ENCODE measurements around the gene HSDL2. TPM values are rescaled to one million over a fixed set of nuclear protein-coding genes. Genes with fewer than 3 reads are reported as not detected.

HSDL2 gene
- total RNA-seq, 1 experiment from 2014 or later: 32.1 TPM

DNA sequence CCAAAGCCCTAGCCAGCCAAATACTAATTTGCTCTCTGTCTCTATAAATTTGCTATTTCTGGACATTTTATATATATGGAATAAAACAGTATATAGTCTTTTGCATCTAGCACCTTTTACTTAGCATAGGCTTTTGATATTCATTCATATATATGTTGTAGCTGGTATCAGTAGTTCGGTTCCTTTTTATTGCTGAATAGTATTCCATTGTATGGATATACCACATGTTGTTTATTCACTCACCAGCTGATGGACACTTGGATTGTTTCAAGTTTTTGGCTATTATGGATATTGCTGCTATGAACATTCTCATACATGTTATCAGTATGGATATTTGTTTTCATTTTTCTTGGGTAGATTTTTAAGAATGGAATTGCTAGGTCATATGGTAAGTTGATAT lies 82.9 kb downstream of the HSDL2 start:
- peaks cover 49% of the 10 kb centered on the region for H3K36me3 ChIP-seq
- no peak for DNase-seq

DNA sequence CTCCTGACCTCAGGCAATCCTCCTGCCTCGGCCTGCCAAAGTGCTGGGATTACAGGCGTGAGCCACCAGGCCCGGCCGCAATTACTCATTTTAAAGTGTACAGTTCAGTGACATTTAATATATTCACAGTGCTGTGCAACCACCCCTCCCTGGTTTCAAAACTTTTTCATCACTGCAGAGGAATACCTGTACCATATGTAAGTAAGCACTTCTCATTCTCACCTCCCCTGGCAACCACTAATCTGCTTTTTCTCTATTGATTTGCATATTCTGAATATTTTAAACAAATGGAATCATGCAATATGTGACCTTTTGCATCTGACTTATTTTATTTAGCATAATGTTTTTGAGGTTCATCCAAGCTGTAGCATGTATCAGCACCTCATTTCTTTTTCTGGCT lies 85.4 kb downstream of the HSDL2 start:
- DNase-seq: no peak
- no peaks in the 10 kb centered on the region for H3K9me3 ChIP-seq
- peaks cover 38% of the 10 kb centered on the region for H3K36me3 ChIP-seq
- no peak overlapping the region for H3K4me3 ChIP-seq
- no peaks in the 10 kb centered on the region for H3K27me3 ChIP-seq

More for the DNA sequence above, 82.9 kb downstream of the HSDL2 start:
- H3K4me3 ChIP-seq: no peak overlapping the region
- no peaks in the 10 kb centered on the region for H3K27me3 ChIP-seq
- H3K9me3 ChIP-seq: no peaks in the 10 kb centered on the region

DNA sequence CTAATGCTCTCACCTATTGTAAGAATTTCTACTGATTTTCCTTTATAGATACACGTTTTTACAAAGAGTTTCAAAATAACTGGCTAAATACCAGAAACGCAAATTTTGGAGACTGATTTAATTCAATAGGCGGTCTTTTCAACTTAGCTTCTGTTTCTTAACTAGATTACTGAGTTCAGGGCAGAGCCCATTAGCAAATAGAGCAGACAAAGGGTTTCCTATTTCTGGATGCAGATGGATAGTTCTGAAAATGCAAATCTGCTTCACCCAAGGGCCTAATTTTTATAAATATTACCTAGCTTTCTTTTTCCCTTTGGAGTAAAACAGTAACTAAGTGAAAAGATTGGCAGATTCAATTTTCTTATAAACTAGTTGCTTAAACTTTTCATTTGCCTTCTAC lies 93.1 kb downstream of the HSDL2 start:
- peaks cover 5% of the 10 kb centered on the region; the same call in 1 of the 2 replicates for H3K9me3 ChIP-seq

DNA sequence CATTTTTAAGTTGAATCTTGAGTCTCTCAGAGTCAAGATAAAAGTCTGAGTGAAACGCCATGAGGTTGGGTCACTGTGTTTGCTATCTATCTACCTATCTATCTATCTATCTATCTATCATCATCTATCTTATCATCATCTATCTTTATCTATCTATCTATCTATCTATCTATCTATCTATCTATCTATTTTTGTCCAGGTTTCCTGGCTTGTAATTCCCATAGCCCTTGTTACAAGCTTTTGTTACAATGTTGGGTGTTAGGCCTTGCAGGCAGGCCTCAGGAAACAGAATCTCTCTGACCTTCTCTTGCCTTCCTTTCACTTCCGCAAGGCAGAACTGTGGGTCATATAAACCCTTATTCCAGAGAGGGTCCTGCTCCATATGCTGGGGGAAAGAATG lies 94.1 kb downstream of the HSDL2 start:
- Histone ChIP-seq H3K27me3 (no peaks in the 10 kb centered on the region), H3K9me3 (peaks cover 6% of the 10 kb centered on the region), H3K4me3 (no peak overlapping the region), H3K36me3 (peaks cover 29% of the 10 kb centered on the region)
- DNase-seq: no peak

More for the DNA sequence above, 93.1 kb downstream of the HSDL2 start:
- peaks cover 32% of the 10 kb centered on the region for H3K36me3 ChIP-seq
- H3K4me3 ChIP-seq: no peak overlapping the region
- no peak for DNase-seq
- no peaks in the 10 kb centered on the region for H3K27me3 ChIP-seq

DNA sequence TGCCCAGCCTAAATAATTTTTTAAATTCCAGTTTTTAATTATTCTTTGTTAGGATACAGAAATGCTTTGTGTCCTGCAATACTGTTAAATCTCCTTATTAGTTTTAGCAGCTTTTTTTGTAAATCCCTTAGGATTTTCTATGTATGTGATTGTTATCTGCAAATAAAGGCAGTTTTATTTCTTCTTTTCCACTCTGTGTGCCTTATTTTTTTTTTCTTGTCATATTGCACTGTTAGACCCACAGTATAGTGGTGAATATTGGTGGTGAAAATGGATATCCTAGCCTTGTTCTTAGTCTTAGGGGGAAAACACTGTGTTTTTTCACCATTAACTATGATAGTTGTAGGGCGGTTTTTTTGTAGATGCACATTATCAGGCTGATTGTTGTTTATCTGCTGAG lies 95.4 kb downstream of the HSDL2 start:
- no peaks in the 10 kb centered on the region for H3K27me3 ChIP-seq
- DNase-seq: no peak
- no peak overlapping the region for H3K4me3 ChIP-seq
- H3K9me3 ChIP-seq: peaks cover 6% of the 10 kb centered on the region
- H3K36me3 ChIP-seq: peaks cover 31% of the 10 kb centered on the region

DNA sequence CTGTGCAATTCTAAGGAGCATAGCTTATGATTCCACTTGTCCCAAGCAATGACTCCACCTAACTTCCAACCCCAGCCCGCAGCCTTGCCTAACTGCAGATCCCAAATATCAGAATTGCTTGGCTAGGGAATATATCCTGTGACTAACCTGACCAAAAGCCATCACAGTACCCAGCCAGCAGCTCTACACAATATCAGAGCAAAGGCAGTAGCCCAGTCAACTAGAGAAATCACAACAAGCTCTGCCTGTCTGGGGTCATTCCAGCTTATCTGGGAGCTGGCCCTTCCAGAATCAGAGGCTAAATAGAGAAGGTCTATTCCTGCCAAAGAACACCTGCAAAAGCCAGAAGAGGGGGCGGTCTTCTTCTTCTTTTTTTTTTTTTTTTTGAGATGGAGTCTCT lies 97.4 kb downstream of the HSDL2 start:
- H3K9me3 ChIP-seq: peaks cover 6% of the 10 kb centered on the region
- H3K36me3 ChIP-seq: peaks cover 18% of the 10 kb centered on the region
- H3K27me3 ChIP-seq: no peaks in the 10 kb centered on the region
- DNase-seq: no peak
- no peak overlapping the region for H3K4me3 ChIP-seq

DNA sequence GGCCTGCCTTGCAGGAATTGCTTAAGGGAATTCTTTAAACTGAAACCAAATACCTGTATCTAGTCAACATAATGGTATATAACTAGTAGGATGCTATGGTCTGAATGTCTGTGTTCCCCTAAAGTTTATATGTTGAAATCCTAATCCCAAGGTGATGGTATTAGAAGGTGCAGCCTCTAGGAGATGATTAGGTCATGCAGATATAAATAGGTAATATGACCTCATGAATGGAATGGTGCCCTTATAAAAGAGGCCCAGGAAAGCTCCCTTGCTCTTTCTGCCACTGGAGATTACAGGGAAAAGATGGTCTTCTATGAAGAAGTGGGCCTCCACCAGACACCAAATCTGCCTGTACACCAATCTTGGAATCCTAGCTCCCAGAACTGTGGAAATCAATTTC lies 99.3 kb downstream of the HSDL2 start:
- Histone ChIP-seq H3K4me3 (no peak overlapping the region), H3K27me3 (no peaks in the 10 kb centered on the region), H3K9me3 (peaks cover 6% of the 10 kb centered on the region), H3K36me3 (peaks cover 12% of the 10 kb centered on the region)
- DNase-seq: no peak

DNA sequence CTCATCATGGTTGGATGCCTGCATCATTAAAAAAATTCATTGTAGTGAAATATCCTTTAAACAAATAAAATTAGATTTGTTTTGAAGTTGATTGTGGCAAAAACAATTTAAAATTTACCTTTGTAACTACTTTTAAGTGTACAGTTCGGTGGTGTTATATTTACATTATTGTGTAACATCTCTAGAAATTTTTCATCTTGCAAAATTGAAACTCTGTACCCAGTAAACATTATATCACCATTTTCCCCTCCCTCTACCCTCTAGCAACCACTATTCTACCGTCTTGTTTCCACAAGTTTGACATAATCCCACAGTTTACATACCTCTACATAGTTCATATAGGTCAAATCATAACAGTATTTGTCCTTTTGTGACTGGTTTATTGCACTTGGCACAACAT lies 104.7 kb downstream of the HSDL2 start:
- Histone ChIP-seq H3K36me3 (no peaks in the 10 kb centered on the region), H3K27me3 (no peaks in the 10 kb centered on the region), H3K4me3 (no peak overlapping the region), H3K9me3 (no peaks in the 10 kb centered on the region)
- DNase-seq: no peak

DNA sequence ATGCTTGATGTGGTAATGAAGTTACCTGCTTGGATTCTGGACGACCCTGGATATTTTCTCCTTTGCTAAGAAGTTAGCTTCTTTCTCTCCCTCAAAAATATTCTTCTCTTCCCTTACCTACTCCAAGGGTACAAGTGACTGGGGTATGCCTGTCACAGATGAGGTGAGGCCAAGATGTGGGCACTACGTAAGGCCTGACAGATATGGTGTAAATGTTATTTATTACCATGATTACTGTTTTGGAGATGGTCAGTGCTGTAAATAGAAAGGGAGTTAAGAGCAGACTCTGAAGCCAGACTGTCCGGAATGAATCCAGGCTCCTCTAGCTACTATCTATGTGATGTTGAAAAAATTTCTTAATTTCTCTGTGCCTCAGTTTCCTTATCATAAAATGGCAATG lies 105.7 kb downstream of the HSDL2 start:
- no peak overlapping the region; the same call in 1 of the 2 replicates for H3K4me3 ChIP-seq
- DNase-seq: no peak
- no peaks in the 10 kb centered on the region for H3K36me3 ChIP-seq
- no peaks in the 10 kb centered on the region for H3K9me3 ChIP-seq
- no peaks in the 10 kb centered on the region for H3K27me3 ChIP-seq

DNA sequence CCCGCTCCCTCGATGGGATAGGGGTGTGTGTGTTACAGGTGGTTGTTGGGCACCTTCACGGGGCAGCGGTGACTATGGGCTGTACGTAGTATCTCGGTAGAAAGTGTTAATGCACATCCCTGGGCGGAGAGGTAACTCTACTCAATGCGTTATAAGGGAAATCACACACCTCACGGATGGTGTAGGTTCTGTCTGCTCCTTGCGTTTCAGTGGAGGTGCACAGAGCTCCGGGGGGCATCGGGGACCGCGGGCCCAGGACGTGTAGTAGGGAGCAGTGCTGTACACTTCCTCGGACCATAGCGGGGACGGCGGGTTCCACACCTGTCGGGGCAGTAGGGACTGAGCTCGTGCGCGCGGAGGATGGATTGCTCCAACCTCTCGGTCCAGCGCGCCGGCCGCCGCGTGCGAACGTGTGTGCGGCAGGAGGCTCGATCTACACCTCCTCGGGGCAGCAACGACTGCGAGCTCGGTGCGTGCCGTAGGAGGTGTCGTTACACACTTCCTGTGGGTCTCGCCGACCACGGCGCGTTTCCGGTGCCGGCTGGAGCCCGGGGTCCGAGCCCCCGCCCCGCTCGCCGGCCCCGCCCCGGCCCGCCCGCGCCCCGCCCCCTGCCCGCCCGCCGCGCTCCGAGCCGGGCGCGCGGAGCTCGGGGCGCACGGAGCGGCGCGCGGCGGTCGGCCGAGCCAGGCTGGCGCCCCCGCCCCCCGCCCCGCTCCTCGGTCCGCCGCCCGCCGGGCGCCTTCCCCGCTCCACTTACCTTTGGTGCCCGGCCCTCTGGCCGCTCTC lies 106.5 kb downstream of the HSDL2 start, which contains the start of gene KIAA1958:
Gene KIAA1958, plus strand, starts transcription at position 607 of the 787 bp plus-strand sequence. CDS start 87,254 bp downstream, outside the sequence.
- Histone ChIP-seq H3K27me3 (no peaks in the 10 kb centered on the region), H3K36me3 (no peaks in the 10 kb centered on the region), H3K9me3 (no peaks in the 10 kb centered on the region), H3K4me3 (peak within 1 kb of the TSS; percentile 70)
- peak; percentile 92 for DNase-seq

DNA sequence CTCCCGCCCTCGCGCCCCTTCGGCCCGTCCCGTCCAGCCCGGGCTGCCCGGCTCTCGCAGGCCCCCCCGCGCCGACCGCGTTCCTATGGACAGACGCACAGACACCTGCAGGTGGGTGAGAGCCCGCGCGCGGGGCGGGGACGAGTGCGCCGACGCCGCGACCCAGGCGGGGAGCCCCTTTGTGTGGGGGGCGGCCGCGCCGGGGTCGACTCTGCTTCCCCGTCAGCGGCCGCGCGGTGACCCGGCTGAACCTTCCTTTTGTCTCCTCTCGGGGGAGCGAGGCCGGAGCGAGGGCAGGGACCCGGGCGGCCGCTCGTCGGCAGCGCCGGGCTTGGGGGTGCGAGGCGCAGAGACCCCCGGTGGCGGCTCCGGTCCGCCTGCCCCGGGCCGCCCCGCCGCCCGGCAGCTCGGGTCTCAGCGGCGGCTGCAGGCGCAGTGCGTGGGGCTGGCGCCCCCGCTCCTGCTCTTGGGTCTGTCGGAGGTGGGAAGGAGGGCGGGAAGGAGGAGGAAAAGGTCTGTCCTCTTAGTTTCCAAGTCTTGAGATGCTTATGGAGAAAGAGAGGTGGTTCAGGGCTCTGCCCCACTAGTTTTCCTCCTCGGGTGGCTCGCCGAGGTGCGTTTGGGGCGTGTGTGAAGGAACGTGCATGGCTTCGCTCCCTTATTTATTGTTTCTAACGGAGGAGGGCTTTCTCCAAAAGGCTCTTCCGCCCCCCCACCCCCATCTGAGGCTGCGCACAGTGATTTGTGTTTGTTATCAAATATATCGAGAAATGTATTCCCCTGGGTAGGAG lies 107.3 kb downstream of the HSDL2 start:
- Histone ChIP-seq H3K36me3 (no peaks in the 10 kb centered on the region), H3K4me3 (peak overlapping the region; percentile 70), H3K9me3 (no peaks in the 10 kb centered on the region), H3K27me3 (no peaks in the 10 kb centered on the region)
- DNase-seq: peak; percentile 66

DNA sequence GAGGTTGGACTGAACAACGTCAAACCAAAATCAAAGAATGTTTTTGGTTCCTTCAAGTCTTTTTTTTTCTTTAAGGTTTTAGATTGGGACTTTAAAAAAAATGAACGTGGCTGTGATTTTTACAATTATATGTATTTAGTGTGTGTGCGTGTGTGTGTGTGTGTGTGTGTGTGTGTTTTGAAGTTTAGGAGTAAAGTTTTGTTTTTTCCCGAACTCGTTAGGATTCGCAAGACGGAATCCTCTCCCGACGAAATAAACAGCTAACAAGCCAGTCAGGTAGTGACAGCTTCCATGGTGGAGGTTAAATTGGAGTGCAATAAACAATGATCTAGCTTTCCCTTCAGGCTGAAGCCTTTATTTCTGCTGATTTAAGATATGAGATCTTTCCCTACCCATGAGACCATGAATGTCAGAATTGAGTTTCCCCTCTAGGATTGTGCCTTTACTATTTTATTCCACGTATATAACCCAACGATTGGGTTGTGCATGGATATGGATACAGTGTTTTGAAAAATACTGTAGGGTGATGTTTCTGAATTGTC lies 108.0 kb downstream of the HSDL2 start:
- H3K27me3 ChIP-seq: no peaks in the 10 kb centered on the region
- no peaks in the 10 kb centered on the region for H3K36me3 ChIP-seq
- no peak for DNase-seq
- peak overlapping the region; percentile 70 for H3K4me3 ChIP-seq
- H3K9me3 ChIP-seq: no peaks in the 10 kb centered on the region

DNA sequence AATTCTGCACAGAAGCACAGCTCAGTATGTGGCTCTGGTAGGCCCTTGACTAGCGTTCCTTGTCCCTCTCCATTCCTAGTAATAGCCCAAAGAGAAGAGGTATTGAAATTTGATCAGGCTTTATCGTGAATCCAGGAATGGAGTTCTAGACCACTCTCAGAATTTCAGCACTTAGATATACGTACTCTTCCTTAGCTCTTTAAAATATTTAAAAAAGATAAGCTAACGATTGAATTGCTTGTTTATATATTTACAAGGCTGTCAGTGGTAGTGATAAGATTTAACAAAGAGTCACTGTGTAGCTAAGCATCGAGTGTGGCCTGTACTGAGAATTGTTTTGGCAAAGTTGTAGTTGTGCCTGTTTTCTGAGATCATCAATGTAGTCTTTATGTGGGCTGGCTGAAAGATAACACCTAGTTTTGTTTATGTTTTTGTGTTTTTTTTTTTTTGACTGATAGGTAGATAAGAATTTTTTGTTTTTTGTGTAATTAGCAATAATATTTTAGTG lies 109.2 kb downstream of the HSDL2 start:
- DNase-seq: no peak
- Histone ChIP-seq H3K36me3 (no peaks in the 10 kb centered on the region; the same call in 1 of the 2 replicates), H3K27me3 (no peaks in the 10 kb centered on the region), H3K4me3 (peak overlapping the region; percentile 4; the same call in 1 of the 2 replicates), H3K9me3 (no peaks in the 10 kb centered on the region)

DNA sequence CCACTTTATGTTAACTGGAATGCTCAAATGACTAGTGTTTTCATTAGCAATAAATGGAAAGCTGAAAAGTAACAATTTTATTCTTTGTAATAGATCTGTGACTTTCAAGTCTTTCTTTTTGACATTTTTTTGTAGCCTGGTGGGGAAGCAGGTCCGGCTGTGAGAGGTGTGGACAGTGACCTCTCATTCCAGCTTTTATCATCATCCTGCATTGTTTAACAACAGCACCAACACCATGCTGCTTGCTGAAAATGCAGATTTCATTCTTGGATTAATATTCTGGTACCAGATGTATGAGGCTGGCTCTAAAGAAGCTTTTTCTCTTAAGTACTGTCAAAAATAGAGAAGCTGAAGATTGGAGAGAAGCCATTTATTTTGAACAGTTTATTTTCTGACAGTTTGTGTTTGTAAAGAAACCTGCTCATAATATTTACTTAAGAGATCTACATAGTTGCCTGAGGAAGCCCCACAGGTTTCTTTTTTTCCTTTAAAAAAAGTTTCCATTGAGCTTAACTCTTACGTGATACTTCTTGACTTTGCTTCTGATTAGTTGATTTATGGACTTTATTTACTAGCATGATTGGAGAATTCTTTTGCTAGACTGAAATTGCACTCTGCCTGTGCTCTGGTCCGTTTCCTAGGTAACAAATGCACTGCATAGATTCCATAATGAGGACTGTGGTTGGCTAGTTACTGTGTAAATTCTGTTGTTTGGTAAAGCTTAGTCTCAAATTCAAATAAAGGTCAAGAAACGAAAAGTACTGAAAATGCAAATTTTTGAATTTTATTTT lies 110.2 kb downstream of the HSDL2 start:
- Histone ChIP-seq H3K36me3 (peaks cover 7% of the 10 kb centered on the region), H3K9me3 (peaks cover 4% of the 10 kb centered on the region; the same call in 1 of the 2 replicates), H3K4me3 (no peak overlapping the region), H3K27me3 (no peaks in the 10 kb centered on the region)
- DNase-seq: no peak

DNA sequence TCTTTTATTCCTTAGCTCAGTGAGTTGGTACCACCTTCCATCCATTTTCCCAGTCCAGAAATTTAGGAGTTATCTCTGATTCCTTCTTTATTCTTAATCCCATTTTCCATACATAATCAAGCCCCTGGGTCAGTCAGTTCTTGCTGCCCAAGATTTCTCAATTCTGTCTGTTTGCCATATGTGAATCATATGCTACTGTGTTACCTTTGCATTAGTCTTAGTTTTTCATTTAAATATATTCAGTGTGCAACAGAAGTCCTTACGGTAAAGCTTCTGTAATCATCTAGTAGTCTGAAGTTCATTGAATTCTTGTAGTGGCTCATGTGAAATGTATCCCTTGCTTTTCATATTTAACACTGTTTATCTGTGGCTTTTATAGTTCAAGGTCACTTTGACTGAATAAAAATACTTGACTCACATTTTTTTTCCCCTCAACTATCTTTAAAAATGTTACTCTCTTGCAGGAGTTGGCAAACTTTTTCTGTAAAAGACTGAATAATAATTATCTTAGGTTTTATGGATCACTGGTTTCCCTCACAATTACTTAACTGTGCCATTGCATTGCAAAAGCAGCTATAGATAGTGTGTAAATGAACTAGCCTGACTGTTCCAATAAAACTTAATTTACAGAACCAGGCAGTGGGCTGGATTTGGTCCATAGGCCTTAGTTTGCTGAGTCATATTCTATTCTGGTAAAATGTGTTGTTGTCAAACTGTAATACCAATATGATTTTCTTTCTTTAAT lies 113.7 kb downstream of the HSDL2 start:
- Histone ChIP-seq H3K4me3 (no peak overlapping the region), H3K36me3 (peaks cover 10% of the 10 kb centered on the region), H3K27me3 (no peaks in the 10 kb centered on the region), H3K9me3 (peaks cover 4% of the 10 kb centered on the region; the same call in 1 of the 2 replicates)
- DNase-seq: peak; percentile 19

DNA sequence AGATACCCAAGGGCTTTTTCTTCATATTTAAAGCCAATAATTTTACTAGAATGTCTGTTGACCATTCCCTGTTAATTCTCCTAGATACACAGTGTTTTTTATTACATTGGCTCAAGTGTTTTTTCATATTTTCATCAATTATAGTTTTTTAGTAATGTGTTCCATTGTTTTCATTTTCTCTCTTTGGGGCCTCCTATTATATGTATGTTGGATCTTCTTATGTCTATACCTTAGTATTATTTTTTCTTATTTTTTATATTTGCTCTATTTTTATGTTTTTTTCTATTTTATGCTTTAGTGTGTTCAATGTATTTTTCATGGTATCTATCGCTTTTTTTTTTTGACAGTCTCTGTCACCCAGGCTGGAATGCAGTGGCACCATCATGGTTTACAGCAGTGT lies 114.2 kb downstream of the HSDL2 start:
- DNase-seq: no peak
- Histone ChIP-seq H3K4me3 (no peak overlapping the region), H3K27me3 (no peaks in the 10 kb centered on the region), H3K36me3 (peaks cover 10% of the 10 kb centered on the region), H3K9me3 (peaks cover 4% of the 10 kb centered on the region; the same call in 1 of the 2 replicates)
